Stimulated activated naive CD8-positive, alpha-beta T cell treated with anti-CD3 and anti-CD28 coated beads, Interleukin-15, Interleukin-2, amounts not matched to agents 100 ng/mL and 50 ng/mL, for 24 hours (primary cell): ENCODE measurements around the gene TRIM10.
"Not testable (repeated sequence)": the region's sequence is repeated elsewhere in the genome, so short reads cannot be mapped to it uniquely, and the experiment has no call there.

Experiments used
- H3K27ac Mint-ChIP-seq: one replicate; pipeline ENCODE4 v1.8.0; 2021; ENCODE audit warnings: mild to moderate bottlenecking, mixed read lengths
- H3K27me3 Mint-ChIP-seq: one replicate; pipeline ENCODE4 v1.8.0; 2021; ENCODE audit warnings: mixed read lengths
- H3K36me3 Mint-ChIP-seq: one replicate; pipeline ENCODE4 v1.8.0; 2021; ENCODE audit warnings: low read depth, mixed read lengths
- H3K4me1 Mint-ChIP-seq: one replicate; pipeline ENCODE4 v1.8.0; 2021; ENCODE audit warnings: low read depth, mixed read lengths
- H3K4me3 Mint-ChIP-seq: one replicate; pipeline ENCODE4 v1.8.0; 2021; ENCODE audit warnings: mild to moderate bottlenecking, mixed read lengths
- H3K9me3 Mint-ChIP-seq: one replicate; pipeline ENCODE4 v1.8.0; 2021; ENCODE audit warnings: mixed read lengths

The TRIM10 gene

GRCh38 chr6:30152016-30152673, 8.9 kb downstream of the TRIM10 start:
- H3K4me1 Mint-ChIP-seq = no peaks in the 10 kb centered on the region
- no peaks in the 10 kb centered on the region for H3K36me3 Mint-ChIP-seq
- peaks cover 8% of the 10 kb centered on the region for H3K27me3 Mint-ChIP-seq
- H3K4me3 Mint-ChIP-seq = no peak overlapping the region
- no peak overlapping the region for H3K27ac Mint-ChIP-seq
- H3K9me3 Mint-ChIP-seq = no peaks in the 10 kb centered on the region

GRCh38 chr6:30151580-30151979, 9.4 kb downstream of the TRIM10 start:
- Mint-ChIP-seq H3K27ac (no peak overlapping the region), H3K27me3 (peaks cover 8% of the 10 kb centered on the region), H3K9me3 (no peaks in the 10 kb centered on the region), H3K36me3 (no peaks in the 10 kb centered on the region), H3K4me1 (no peaks in the 10 kb centered on the region), H3K4me3 (no peak overlapping the region)

GRCh38 chr6:30150671-30151395, 10.2 kb downstream of the TRIM10 start:
- no peak overlapping the region for H3K4me3 Mint-ChIP-seq
- no peaks in the 10 kb centered on the region for H3K36me3 Mint-ChIP-seq
- no peaks in the 10 kb centered on the region for H3K4me1 Mint-ChIP-seq
- no peak overlapping the region for H3K27ac Mint-ChIP-seq
- H3K27me3 Mint-ChIP-seq = peaks cover 8% of the 10 kb centered on the region
- H3K9me3 Mint-ChIP-seq = no peaks in the 10 kb centered on the region

GRCh38 chr6:30149858-30150550, 11.0 kb downstream of the TRIM10 start:
- H3K4me3 Mint-ChIP-seq = no peak overlapping the region
- H3K9me3 Mint-ChIP-seq = no peaks in the 10 kb centered on the region
- no peaks in the 10 kb centered on the region for H3K36me3 Mint-ChIP-seq
- peaks cover 15% of the 10 kb centered on the region for H3K27me3 Mint-ChIP-seq
- H3K4me1 Mint-ChIP-seq = no peaks in the 10 kb centered on the region
- H3K27ac Mint-ChIP-seq = no peak overlapping the region

- Mint-ChIP-seq H3K27me3 (peaks cover 23% of the 10 kb centered on the region), H3K9me3 (no peaks in the 10 kb centered on the region), H3K27ac (no peak overlapping the region), H3K36me3 (no peaks in the 10 kb centered on the region), H3K4me1 (no peaks in the 10 kb centered on the region), H3K4me3 (no peak overlapping the region)
Measured at GRCh38 chr6:30149234-30149633, 11.8 kb downstream of the TRIM10 start.

- Mint-ChIP-seq H3K27ac (no peak overlapping the region), H3K9me3 (no peaks in the 10 kb centered on the region), H3K36me3 (no peaks in the 10 kb centered on the region), H3K27me3 (peaks cover 34% of the 10 kb centered on the region), H3K4me3 (no peak overlapping the region), H3K4me1 (no peaks in the 10 kb centered on the region)
Measured at GRCh38 chr6:30147096-30147495, 13.9 kb downstream of the TRIM10 start.

GRCh38 chr6:30145818-30146217, 15.2 kb downstream of the TRIM10 start:
- Mint-ChIP-seq H3K27ac (no peak overlapping the region), H3K4me3 (no peak overlapping the region), H3K9me3 (no peaks in the 10 kb centered on the region), H3K27me3 (peaks cover 44% of the 10 kb centered on the region), H3K4me1 (no peaks in the 10 kb centered on the region), H3K36me3 (no peaks in the 10 kb centered on the region)

GRCh38 chr6:30144811-30145210, 16.2 kb downstream of the TRIM10 start:
- no peaks in the 10 kb centered on the region for H3K9me3 Mint-ChIP-seq
- no peaks in the 10 kb centered on the region for H3K4me1 Mint-ChIP-seq
- peaks cover 52% of the 10 kb centered on the region for H3K27me3 Mint-ChIP-seq

GRCh38 chr6:30143780-30144179, 17.2 kb downstream of the TRIM10 start:
- H3K27me3 Mint-ChIP-seq = peaks cover 58% of the 10 kb centered on the region
- no peak overlapping the region for H3K27ac Mint-ChIP-seq
- H3K4me3 Mint-ChIP-seq = no peak overlapping the region
- no peaks in the 10 kb centered on the region for H3K9me3 Mint-ChIP-seq
- H3K4me1 Mint-ChIP-seq = no peaks in the 10 kb centered on the region
- no peaks in the 10 kb centered on the region for H3K36me3 Mint-ChIP-seq

More at GRCh38 chr6:30144811-30145210, 16.2 kb downstream of the TRIM10 start:
- Mint-ChIP-seq H3K4me3 (no peak overlapping the region), H3K27ac (no peak overlapping the region), H3K36me3 (no peaks in the 10 kb centered on the region)

GRCh38 chr6:30142665-30143064, 18.3 kb downstream of the TRIM10 start:
- H3K4me1 Mint-ChIP-seq = no peaks in the 10 kb centered on the region
- peaks cover 58% of the 10 kb centered on the region for H3K27me3 Mint-ChIP-seq
- H3K4me3 Mint-ChIP-seq = no peak overlapping the region
- no peaks in the 10 kb centered on the region for H3K9me3 Mint-ChIP-seq
- no peak overlapping the region for H3K27ac Mint-ChIP-seq
- no peaks in the 10 kb centered on the region for H3K36me3 Mint-ChIP-seq

- not testable (repeated sequence) for H3K4me1 Mint-ChIP-seq, H3K36me3 Mint-ChIP-seq, H3K4me3 Mint-ChIP-seq, H3K27ac Mint-ChIP-seq, H3K9me3 Mint-ChIP-seq
- H3K27me3 Mint-ChIP-seq = peaks cover 64% of the 10 kb centered on the region
Measured at GRCh38 chr6:30140240-30140639, 20.8 kb downstream of the TRIM10 start.

GRCh38 chr6:30136570-30137286, 24.3 kb downstream of the TRIM10 start:
- Mint-ChIP-seq H3K9me3 (no peaks in the 10 kb centered on the region), H3K36me3 (no peaks in the 10 kb centered on the region), H3K4me1 (peaks cover 3% of the 10 kb centered on the region), H3K4me3 (no peak overlapping the region), H3K27ac (no peak overlapping the region), H3K27me3 (peaks cover 62% of the 10 kb centered on the region)

- H3K36me3 Mint-ChIP-seq = no peaks in the 10 kb centered on the region
- H3K4me1 Mint-ChIP-seq = peaks cover 6% of the 10 kb centered on the region
- peaks cover 62% of the 10 kb centered on the region for H3K27me3 Mint-ChIP-seq
- H3K4me3 Mint-ChIP-seq = no peak within 1 kb of the TSS
- H3K9me3 Mint-ChIP-seq = no peaks in the 10 kb centered on the region
- H3K27ac Mint-ChIP-seq = no peak within 1 kb of the TSS
Measured at GRCh38 chr6:30135757-30136156, 25.3 kb downstream of the TRIM10 start, which contains the start of gene TRIM40. TRIM40 (plus strand) TSS chr6:30136140; CDS start chr6:30137037, 897 bp downstream.

GRCh38 chr6:30135147-30135546, 25.9 kb downstream of the TRIM10 start:
- Mint-ChIP-seq H3K9me3 (no peaks in the 10 kb centered on the region), H3K36me3 (no peaks in the 10 kb centered on the region), H3K4me3 (no peak overlapping the region), H3K4me1 (peaks cover 10% of the 10 kb centered on the region), H3K27me3 (peaks cover 63% of the 10 kb centered on the region), H3K27ac (no peak overlapping the region)
